HEK293 (cell line): ENCODE measurements around the gene BRCA1.
A peak's percentile ranks its signal among the peaks of the same experiment; 100 is the strongest.
"Not testable (repeated sequence)": the region's sequence is repeated elsewhere in the genome, so short reads cannot be mapped to it uniquely, and the experiment has no call there.

Source experiments
- CTCF ChIA-PET: fragments of 350-600 bp; formaldehyde crosslinking; extraction: SDS; loops from one replicate; lab custom pipeline; 2021; ENCODE audit warnings: antibody characterized with exemption; lab: Yijun Ruan, JAX
- POLR2A ChIA-PET: fragments of 300-600 bp; formaldehyde crosslinking; extraction: SDS; loops from one replicate; lab custom pipeline; 2020; ENCODE audit warnings: antibody characterized with exemption, inconsistent platforms; lab: Yijun Ruan, JAX
- H3K27ac ChIP-seq: fragments of 200-500 bp; sonication (Bioruptor generic); 2 replicates; pipeline ENCODE4 v1.5.1; 2014; ENCODE audit warnings: low read depth, low read length, control low read depth, inconsistent platforms; ENCODE audit errors: extremely low read depth
- H3K36me3 ChIP-seq, 2 experiments: fragments of 200-500 bp in 1 of 2; sonication (Bioruptor generic) in 1 of 2; 1 replicate in 1 of 2; 2 replicates in 1 of 2; pipeline ENCODE4 v1.5.1; 2014 to 2017; ENCODE audit warnings: inconsistent platforms in 2 of 2, low read length in 2 of 2; ENCODE audit not compliant: control insufficient read depth in 2 of 2, insufficient read depth in 1 of 2
- H3K4me1 ChIP-seq: fragments of 200-500 bp; sonication (Bioruptor generic); 2 replicates; pipeline ENCODE4 v1.5.1; 2014; ENCODE audit warnings: mild to moderate bottlenecking, low read length, inconsistent platforms; ENCODE audit not compliant: control insufficient read depth, insufficient read depth
- H3K4me3 ChIP-seq: 2 replicates; pipeline ENCODE4 v1.5.1; 2011; ENCODE audit warnings: low read depth, mild to moderate bottlenecking, control low read depth, low read length, moderate library complexity
- H3K9me3 ChIP-seq: fragments of 200-500 bp; sonication (Bioruptor generic); 2 replicates; pipeline ENCODE4 v1.5.1; 2014; ENCODE audit warnings: low read depth, low read length, inconsistent platforms; ENCODE audit not compliant: control insufficient read depth, insufficient read depth
- AEBP2 ChIP-seq: fragments of 450-650 bp; formaldehyde crosslinking; IDR thresholded peaks from 2 replicates; pipeline ENCODE4 v1.5.1; 2016; ENCODE audit warnings: missing biosample characterization, missing genetic modification characterization, borderline replicate concordance
- HIC1 ChIP-seq: fragments of 450-650 bp; formaldehyde crosslinking; IDR thresholded peaks from 2 replicates; pipeline ENCODE4 v1.5.1; 2016; ENCODE audit warnings: missing biosample characterization, missing genetic modification characterization
- KLF16 ChIP-seq: fragments of 450-650 bp; formaldehyde crosslinking; IDR thresholded peaks from 2 replicates; pipeline ENCODE4 v1.5.1; 2017; ENCODE audit warnings: missing biosample characterization, missing genetic modification characterization
- REPIN1 ChIP-seq: fragments of 450-650 bp; formaldehyde crosslinking; IDR thresholded peaks from 2 replicates; pipeline ENCODE4 v1.5.1; 2017; ENCODE audit warnings: missing biosample characterization, missing genetic modification characterization, low read depth
- SP3 ChIP-seq: fragments of 450-650 bp; formaldehyde crosslinking; IDR thresholded peaks from 2 replicates; pipeline ENCODE4 v1.5.1; 2016; ENCODE audit warnings: missing biosample characterization, missing genetic modification characterization
- SP7 ChIP-seq: fragments of 450-650 bp; formaldehyde crosslinking; IDR thresholded peaks from 2 replicates; pipeline ENCODE4 v1.5.1; 2016; ENCODE audit warnings: missing biosample characterization, missing genetic modification characterization
- ZBTB49 ChIP-seq: fragments of 450-650 bp; formaldehyde crosslinking; IDR thresholded peaks from 2 replicates; pipeline ENCODE4 v1.5.1; 2016; ENCODE audit warnings: missing biosample characterization, missing genetic modification characterization, low read depth
- ZNF121 ChIP-seq: fragments of 450-650 bp; formaldehyde crosslinking; IDR thresholded peaks from 2 replicates; pipeline ENCODE4 v1.5.1; 2016; ENCODE audit warnings: missing biosample characterization, missing genetic modification characterization
- ZNF133 ChIP-seq: fragments of 450-650 bp; formaldehyde crosslinking; IDR thresholded peaks from 2 replicates; pipeline ENCODE4 v1.5.1; 2016; ENCODE audit warnings: missing biosample characterization, missing genetic modification characterization
- ZNF221 ChIP-seq: fragments of 450-650 bp; formaldehyde crosslinking; IDR thresholded peaks from 2 replicates; pipeline ENCODE4 v1.5.1; 2017; ENCODE audit warnings: missing biosample characterization, missing genetic modification characterization, borderline replicate concordance
- ZNF324 ChIP-seq: fragments of 450-650 bp; formaldehyde crosslinking; IDR thresholded peaks from 2 replicates; pipeline ENCODE4 v1.5.1; 2016; ENCODE audit warnings: missing biosample characterization, missing genetic modification characterization
- ZNF335 ChIP-seq: fragments of 450-650 bp; formaldehyde crosslinking; conservative IDR thresholded peaks from 2 replicates; pipeline ENCODE4 v1.5.1; 2016; ENCODE audit warnings: missing biosample characterization, missing genetic modification characterization
- ZNF660 ChIP-seq: fragments of 450-650 bp; IDR thresholded peaks from 2 replicates; pipeline ENCODE4 v1.5.1; 2018; ENCODE audit warnings: missing biosample characterization, mild to moderate bottlenecking, missing genetic modification characterization
- ZNF707 ChIP-seq: fragments of 450-650 bp; formaldehyde crosslinking; IDR thresholded peaks from 2 replicates; pipeline ENCODE4 v1.5.1; 2016; ENCODE audit warnings: missing biosample characterization, missing genetic modification characterization
- ZSCAN16 ChIP-seq: fragments of 450-650 bp; formaldehyde crosslinking; IDR thresholded peaks from 2 replicates; pipeline ENCODE4 v1.5.1; 2016; ENCODE audit warnings: missing biosample characterization, missing genetic modification characterization

The BRCA1 gene

DNA sequence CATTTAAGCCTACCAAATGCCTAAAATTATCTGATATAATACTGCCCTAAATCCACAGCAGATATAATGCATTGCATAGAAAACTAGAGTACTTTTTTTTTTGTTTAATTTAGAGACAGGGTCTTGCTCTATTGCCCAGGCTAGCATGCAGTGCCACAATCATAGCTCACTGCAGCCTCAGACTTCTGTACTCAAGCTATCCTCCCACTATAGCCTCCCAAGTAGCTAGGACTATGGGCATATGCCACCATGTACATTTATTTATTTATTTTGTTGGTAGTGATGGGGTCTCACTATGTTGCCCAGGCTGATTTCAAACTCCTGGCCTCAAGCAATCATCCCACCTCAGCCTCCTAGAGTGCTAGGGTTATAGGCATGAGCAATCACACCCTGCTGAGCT, 20.0 kb downstream of the BRCA1 start:
- Histone ChIP-seq H3K4me1 (no peaks in the 10 kb centered on the region), H3K36me3 (peaks cover 84 to 91% of the 10 kb centered on the region in 2 experiments), H3K9me3 (no peaks in the 10 kb centered on the region), H3K27ac (no peak overlapping the region), H3K4me3 (no peak overlapping the region)
- ChIA-PET CTCF (interaction anchor here (0.6 kb wide), 1 partner anchor 703 kb away, joined by 3 read pairs; no protein-coding TSS in a partner anchor), POLR2A (no interaction called here)
- TF ChIP-seq ZNF660 (tag by site-specific recombination) = no peak
- peak; percentile 93 for TF ChIP-seq ZNF121 (tag by site-specific recombination)

GRCh38 chr17:43104665-43105064, 20.5 kb downstream of the BRCA1 start:
- Histone ChIP-seq H3K4me1 (no peaks in the 10 kb centered on the region), H3K27ac (no peak overlapping the region), H3K4me3 (no peak overlapping the region), H3K36me3 (peaks cover 85 to 90% of the 10 kb centered on the region in 2 experiments), H3K9me3 (no peaks in the 10 kb centered on the region)
- POLR2A ChIA-PET = no interaction called here
- CTCF ChIA-PET = no interaction called here
- TF ChIP-seq AEBP2 (tag by site-specific recombination) = no peak
- TF ChIP-seq ZNF335 (tag by site-specific recombination) = no peak
- TF ChIP-seq ZSCAN16 (tag by site-specific recombination) = no peak
- no peak for TF ChIP-seq REPIN1 (tag by site-specific recombination)
- TF ChIP-seq SP3 (tag by site-specific recombination) = no peak
- no peak for TF ChIP-seq ZNF221 (tag by site-specific recombination)
- no peak for TF ChIP-seq ZNF133 (tag by site-specific recombination)
- TF ChIP-seq KLF16 (tag by site-specific recombination) = no peak
- no peak for TF ChIP-seq SP7 (tag by site-specific recombination)

- H3K36me3 ChIP-seq = peaks cover 84 to 94% of the 10 kb centered on the region in 2 experiments
- H3K9me3 ChIP-seq, CTCF ChIA-PET, H3K27ac ChIP-seq, H3K4me3 ChIP-seq, H3K4me1 ChIP-seq: not testable (repeated sequence)
- POLR2A ChIA-PET = interaction anchor here (0.5 kb wide), 1 partner anchor 53 kb away, joined by 3 read pairs; no protein-coding TSS in a partner anchor
- peak; percentile 77; the same call in 1 of the 2 replicates for TF ChIP-seq ZNF121 (tag by site-specific recombination)
Observed at GRCh38 chr17:43095364-43095763, 29.8 kb downstream of the BRCA1 start.

DNA sequence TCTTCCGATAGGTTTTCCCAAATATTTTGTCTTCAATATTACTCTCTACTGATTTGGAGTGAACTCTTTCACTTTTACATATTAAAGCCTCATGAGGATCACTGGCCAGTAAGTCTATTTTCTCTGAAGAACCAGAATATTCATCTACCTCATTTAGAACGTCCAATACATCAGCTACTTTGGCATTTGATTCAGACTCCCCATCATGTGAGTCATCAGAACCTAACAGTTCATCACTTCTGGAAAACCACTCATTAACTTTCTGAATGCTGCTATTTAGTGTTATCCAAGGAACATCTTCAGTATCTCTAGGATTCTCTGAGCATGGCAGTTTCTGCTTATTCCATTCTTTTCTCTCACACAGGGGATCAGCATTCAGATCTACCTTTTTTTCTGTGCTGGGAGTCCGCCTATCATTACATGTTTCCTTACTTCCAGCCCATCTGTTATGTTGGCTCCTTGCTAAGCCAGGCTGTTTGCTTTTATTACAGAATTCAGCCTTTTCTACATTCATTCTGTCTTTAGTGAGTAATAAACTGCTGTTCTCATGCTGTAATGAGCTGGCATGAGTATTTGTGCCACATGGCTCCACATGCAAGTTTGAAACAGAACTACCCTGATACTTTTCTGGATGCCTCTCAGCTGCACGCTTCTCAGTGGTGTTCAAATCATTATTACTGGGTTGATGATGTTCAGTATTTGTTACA, 30.9 kb downstream of the BRCA1 start:
- ChIA-PET POLR2A (no interaction called here), CTCF (interaction anchor here (0.7 kb wide), 1 partner anchor 8 kb away, joined by 3 read pairs; no protein-coding TSS in a partner anchor)
- Histone ChIP-seq H3K9me3 (no peaks in the 10 kb centered on the region), H3K4me1 (no peaks in the 10 kb centered on the region), H3K4me3 (no peak overlapping the region), H3K27ac (no peak overlapping the region), H3K36me3 (peaks cover 87 to 92% of the 10 kb centered on the region in 2 experiments)
- TF ChIP-seq ZBTB49 (tag by site-specific recombination) = no peak
- TF ChIP-seq ZNF707 (tag by site-specific recombination) = no peak
- TF ChIP-seq ZNF324 = no peak
- TF ChIP-seq HIC1 (tag by site-specific recombination) = no peak
